GM12875 (cell line): ENCODE measurements around the gene CMYA5.

Experiments
- H3K4me3 ChIP-seq: one replicate; pipeline ENCODE4 v1.5.1; 2011; ENCODE audit warnings: low read depth, low read length, control low read depth
- CTCF ChIP-seq: IDR thresholded peaks from 2 replicates; pipeline ENCODE4 v1.5.1; 2011; ENCODE audit warnings: low read depth, mild to moderate bottlenecking, control low read depth, inconsistent platforms, low read length, moderate library complexity, borderline replicate concordance; ENCODE audit not compliant: insufficient read depth

CMYA5 gene

GRCh38 chr5:79689541-79690466 lies at the start of gene CMYA5:
TSS of gene CMYA5 (plus strand) at chr5:79689836. CDS start at chr5:79689908, 72 bp downstream.
- no peak for TF ChIP-seq CTCF
- H3K4me3 ChIP-seq: no peak within 1 kb of the TSS

- no peak for TF ChIP-seq CTCF
- no peak overlapping the region for H3K4me3 ChIP-seq
Observed at GRCh38 chr5:79640571-79641055, 49.0 kb upstream of the CMYA5 start.

- H3K4me3 ChIP-seq: no peak overlapping the region
- TF ChIP-seq CTCF: no peak
Observed at GRCh38 chr5:79641414-79641813, 48.2 kb upstream of the CMYA5 start.

GRCh38 chr5:79642210-79642609 lies 47.4 kb upstream of the CMYA5 start:
- no peak overlapping the region for H3K4me3 ChIP-seq
- no peak for TF ChIP-seq CTCF

GRCh38 chr5:79653843-79654242 lies 35.8 kb upstream of the CMYA5 start:
- no peak for TF ChIP-seq CTCF
- H3K4me3 ChIP-seq: no peak overlapping the region

GRCh38 chr5:79663212-79663611 lies 26.4 kb upstream of the CMYA5 start:
- no peak overlapping the region for H3K4me3 ChIP-seq
- TF ChIP-seq CTCF: no peak

GRCh38 chr5:79666758-79667157 lies 22.9 kb upstream of the CMYA5 start:
- TF ChIP-seq CTCF: no peak

More at GRCh38 chr5:79666758-79667157, 22.9 kb upstream of the CMYA5 start:
- H3K4me3 ChIP-seq: no peak overlapping the region
